ENCODE measurements around the gene RERE.

Gene RERE

GRCh38 chr1:8461351-8462110, 355.9 kb downstream of the RERE start:
- in situ Hi-C loops (cut with MboI; ENCODE audit: low pct_unique_long_range_greater_than_20kb, low sequenced_read_pairs, unreplicated experiment): no loop called here
- no peak for DNase-seq (ENCODE audit: low spot score)
- TF ChIP-seq CTCF (IDR thresholded peaks at IDR 0.05; ENCODE audit: extremely low read depth, insufficient read depth, missing control alignments): no peak

DNA sequence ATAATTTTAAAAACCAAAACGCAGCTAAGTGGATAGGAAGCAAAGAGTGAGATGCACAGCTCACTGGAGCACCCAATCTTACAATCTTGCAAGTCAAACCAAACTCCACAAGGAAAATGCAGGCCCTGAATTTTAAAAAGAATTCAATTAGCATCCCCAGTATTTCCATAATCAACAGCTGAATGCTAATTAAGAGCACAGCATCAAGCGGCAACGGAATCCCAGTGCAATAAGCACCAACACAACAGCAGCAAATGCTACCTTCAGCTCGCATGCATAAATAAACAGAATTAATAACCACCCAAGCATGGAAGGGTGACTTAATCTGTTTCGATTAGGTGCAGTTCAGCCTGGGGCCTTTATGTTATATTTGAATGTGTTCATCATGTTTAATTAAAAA, 356.7 kb downstream of the RERE start:
- TF ChIP-seq CTCF (IDR thresholded peaks at IDR 0.05; ENCODE audit: extremely low read depth, insufficient read depth, missing control alignments): no peak
- DNase-seq (ENCODE audit: low spot score): no peak
- in situ Hi-C loops (cut with MboI; ENCODE audit: low pct_unique_long_range_greater_than_20kb, low sequenced_read_pairs, unreplicated experiment): no loop called here

DNA sequence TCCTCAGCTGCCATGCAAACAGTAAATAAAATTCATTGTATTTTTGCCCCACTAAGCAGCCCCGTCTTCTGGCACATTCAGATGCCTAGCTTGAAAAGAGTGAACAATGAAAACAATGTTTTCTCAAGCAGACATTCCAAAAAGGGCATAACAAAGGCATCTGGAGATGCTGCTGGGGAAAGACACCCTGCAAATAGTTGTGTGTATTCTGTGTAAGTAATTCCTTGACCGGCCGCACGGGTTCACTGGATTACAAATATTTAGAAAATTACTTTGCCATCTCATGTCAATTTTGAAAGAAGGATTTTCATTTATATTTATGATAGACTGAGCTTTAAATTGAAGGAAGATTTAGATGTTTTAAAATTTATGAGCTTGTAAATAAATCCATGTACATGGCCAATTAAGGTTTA, 357.3 kb downstream of the RERE start:
- no peak for DNase-seq (ENCODE audit: low spot score)
- in situ Hi-C loops (cut with MboI; ENCODE audit: low pct_unique_long_range_greater_than_20kb, low sequenced_read_pairs, unreplicated experiment): no loop called here
- no peak for TF ChIP-seq CTCF (IDR thresholded peaks at IDR 0.05; ENCODE audit: extremely low read depth, insufficient read depth, missing control alignments)

- in situ Hi-C loops (cut with MboI; ENCODE audit: low pct_unique_long_range_greater_than_20kb, low sequenced_read_pairs, unreplicated experiment): no loop called here
- DNase-seq (ENCODE audit: low spot score): no peak
- no peak for TF ChIP-seq CTCF (IDR thresholded peaks at IDR 0.05; ENCODE audit: extremely low read depth, insufficient read depth, missing control alignments)
These were observed 358.8 kb downstream of the RERE start for GRCh38 chr1:8458607-8459006.

DNA sequence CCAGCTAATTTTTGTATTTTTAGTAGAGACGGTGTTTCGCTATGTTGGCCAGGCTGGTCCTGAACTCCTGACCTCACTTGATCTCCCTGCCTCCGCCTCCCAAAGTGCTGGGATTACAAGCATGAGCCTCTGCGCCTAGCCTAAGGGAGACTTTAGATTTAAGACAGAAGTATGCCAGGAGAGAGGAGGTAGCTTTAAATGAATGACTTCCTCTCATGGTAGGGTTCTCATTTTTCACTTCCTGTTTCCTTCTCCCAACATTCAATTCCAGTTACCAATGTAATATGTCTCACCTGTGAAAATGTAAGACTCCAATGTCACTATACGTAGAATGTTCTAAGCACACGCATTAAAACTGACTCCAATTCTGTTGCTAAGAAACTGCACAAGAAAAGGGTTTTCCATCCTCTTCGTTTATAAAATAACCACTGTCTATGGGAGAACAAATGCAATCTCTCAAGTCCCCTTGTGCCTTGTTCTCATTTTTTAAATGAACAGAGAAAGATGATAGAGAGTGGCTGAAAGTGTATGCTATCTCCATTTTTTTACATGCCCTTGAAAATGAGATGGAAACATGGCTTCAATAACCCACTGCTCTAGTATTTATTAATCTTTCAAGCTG, 359.6 kb downstream of the RERE start:
- in situ Hi-C loops (cut with MboI; ENCODE audit: low pct_unique_long_range_greater_than_20kb, low sequenced_read_pairs, unreplicated experiment): no loop called here
- no peak for TF ChIP-seq CTCF (IDR thresholded peaks at IDR 0.05; ENCODE audit: extremely low read depth, insufficient read depth, missing control alignments)
- DNase-seq (ENCODE audit: low spot score): no peak

DNA sequence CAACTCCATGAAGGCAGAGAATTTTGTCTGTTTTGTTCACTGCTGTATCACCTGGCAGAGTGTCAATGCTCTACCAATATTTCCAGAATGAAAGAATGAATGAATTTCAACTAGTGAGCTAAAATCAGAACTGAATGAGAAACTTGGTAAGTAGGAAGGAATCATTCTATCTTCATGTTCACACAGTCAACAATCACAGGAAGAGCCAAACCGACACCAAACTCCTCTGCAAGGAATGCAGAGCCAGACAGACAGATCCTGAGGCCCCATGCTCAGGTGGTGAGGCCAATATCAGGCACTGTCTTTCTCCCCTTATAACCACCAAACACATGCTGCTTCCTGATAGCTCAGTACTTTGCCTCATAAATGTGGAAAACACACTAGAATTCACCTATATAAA, 360.4 kb downstream of the RERE start:
- in situ Hi-C loops (cut with MboI; ENCODE audit: low pct_unique_long_range_greater_than_20kb, low sequenced_read_pairs, unreplicated experiment): no loop called here
- no peak for TF ChIP-seq CTCF (IDR thresholded peaks at IDR 0.05; ENCODE audit: extremely low read depth, insufficient read depth, missing control alignments)
- no peak for DNase-seq (ENCODE audit: low spot score)

All from GM13977 (cell line).